Embryonic facial prominence (tissue), 1 donor: ENCODE results near the gene EXOC4.
"Not testable (repeated sequence)": the region's sequence is repeated elsewhere in the genome, so short reads cannot be mapped to it uniquely, and the experiment has no call there.

Experiments used
- DNase-seq: peaks from one replicate; pipeline ENCODE4 v3.0.0-alpha.2; 2016; ENCODE audit errors: extremely low spot score

The EXOC4 gene

GRCh38 chr7:133978502-133979295 is 725.8 kb downstream of the EXOC4 start:
- DNase-seq = no peak

- DNase-seq = no peak
Measured at GRCh38 chr7:133980804-133981203, 727.9 kb downstream of the EXOC4 start.

- no peak for DNase-seq
Measured at GRCh38 chr7:133983685-133984419, 731.0 kb downstream of the EXOC4 start.

- no peak for DNase-seq
Measured at GRCh38 chr7:133985300-133985699, 732.4 kb downstream of the EXOC4 start.

- no peak for DNase-seq
Measured at GRCh38 chr7:133987582-133987981, 734.7 kb downstream of the EXOC4 start.

- DNase-seq = no peak
Measured at GRCh38 chr7:133993547-133993946, 740.7 kb downstream of the EXOC4 start.

GRCh38 chr7:133994100-133994499 is 741.2 kb downstream of the EXOC4 start:
- not testable (repeated sequence) for DNase-seq

GRCh38 chr7:133997463-133997862 is 744.6 kb downstream of the EXOC4 start:
- DNase-seq = no peak

- no peak for DNase-seq
Measured at GRCh38 chr7:133999178-133999577, 746.3 kb downstream of the EXOC4 start.

GRCh38 chr7:134004829-134005505 is 752.1 kb downstream of the EXOC4 start:
- no peak for DNase-seq

- no peak for DNase-seq
Measured at GRCh38 chr7:134009314-134010110, 756.6 kb downstream of the EXOC4 start.

- no peak for DNase-seq
Measured at GRCh38 chr7:134013249-134013648, 760.4 kb downstream of the EXOC4 start.

GRCh38 chr7:134014935-134015334 is 762.1 kb downstream of the EXOC4 start:
- no peak for DNase-seq

- DNase-seq = peak; percentile 11
Measured at GRCh38 chr7:134016223-134016941, 763.5 kb downstream of the EXOC4 start.

GRCh38 chr7:134016942-134017303 is 764.0 kb downstream of the EXOC4 start:
- DNase-seq = no peak

- DNase-seq = no peak
Measured at GRCh38 chr7:134018306-134018705, 765.4 kb downstream of the EXOC4 start.

GRCh38 chr7:134019251-134019650 is 766.4 kb downstream of the EXOC4 start:
- no peak for DNase-seq

- DNase-seq = peak; percentile 16
Measured at GRCh38 chr7:134021836-134022235, 769.0 kb downstream of the EXOC4 start.

GRCh38 chr7:134022286-134022911 is 769.5 kb downstream of the EXOC4 start:
- DNase-seq = no peak

- no peak for DNase-seq
Measured at GRCh38 chr7:134024739-134025138, 771.9 kb downstream of the EXOC4 start.

- no peak for DNase-seq
Measured at GRCh38 chr7:134028853-134029252, 776.0 kb downstream of the EXOC4 start.
